ENCODE measurements around the gene MGAT2.
A peak's percentile ranks its signal among the peaks of the same experiment; 100 is the strongest.

MGAT2 gene

GRCh38 chr14:49620182-49621113 is at the start of gene MGAT2, which contains the start of gene RPL36AL:
TSS of gene MGAT2 (plus strand) at chr14:49620799. CDS start at chr14:49621269, 470 bp downstream.
TSS of gene RPL36AL (minus strand) at chr14:49620626. CDS start at chr14:49619104, 1,522 bp downstream.
- peak; percentile 98 for DNase-seq

- DNase-seq = no peak
Measured at GRCh38 chr14:49574038-49574437, 46.6 kb upstream of the MGAT2 start.

DNA sequence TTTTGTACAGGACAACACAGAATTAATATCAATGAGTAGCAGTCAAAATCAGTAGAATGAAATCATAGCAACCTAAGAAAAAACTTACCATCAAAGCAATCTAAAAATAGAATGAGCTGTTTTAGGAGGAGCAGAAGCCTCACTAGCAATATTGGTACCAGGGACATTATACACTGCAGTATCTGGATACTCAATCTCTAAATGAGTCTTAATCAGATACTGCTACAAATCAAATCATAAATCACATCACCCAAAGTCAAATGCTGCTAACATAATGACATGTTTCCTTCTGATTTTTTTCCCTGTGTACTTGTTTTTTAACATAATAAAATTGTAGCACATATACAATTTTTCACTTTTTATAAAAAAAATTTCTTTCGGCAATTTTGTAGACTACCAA is 42.5 kb upstream of the MGAT2 start:
- no peak for DNase-seq

DNA sequence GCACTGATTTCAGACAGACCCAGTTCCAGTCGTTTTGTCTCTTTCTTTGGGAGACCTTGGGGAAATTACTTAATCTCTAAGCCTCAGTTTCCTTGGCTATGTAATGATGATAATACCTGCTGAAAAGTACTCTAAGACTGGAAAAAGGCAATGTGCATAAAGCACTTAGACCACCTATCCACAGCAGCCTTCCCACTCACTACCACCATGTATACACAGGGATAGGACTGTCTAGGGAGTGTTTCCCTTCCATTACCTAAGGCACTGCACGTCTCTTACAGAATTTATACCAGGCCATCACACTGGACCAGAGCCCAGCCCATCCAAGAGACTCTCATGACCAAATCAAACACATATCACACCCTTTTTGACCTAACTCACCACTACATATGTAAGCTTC is 40.8 kb upstream of the MGAT2 start:
- DNase-seq = no peak

DNA sequence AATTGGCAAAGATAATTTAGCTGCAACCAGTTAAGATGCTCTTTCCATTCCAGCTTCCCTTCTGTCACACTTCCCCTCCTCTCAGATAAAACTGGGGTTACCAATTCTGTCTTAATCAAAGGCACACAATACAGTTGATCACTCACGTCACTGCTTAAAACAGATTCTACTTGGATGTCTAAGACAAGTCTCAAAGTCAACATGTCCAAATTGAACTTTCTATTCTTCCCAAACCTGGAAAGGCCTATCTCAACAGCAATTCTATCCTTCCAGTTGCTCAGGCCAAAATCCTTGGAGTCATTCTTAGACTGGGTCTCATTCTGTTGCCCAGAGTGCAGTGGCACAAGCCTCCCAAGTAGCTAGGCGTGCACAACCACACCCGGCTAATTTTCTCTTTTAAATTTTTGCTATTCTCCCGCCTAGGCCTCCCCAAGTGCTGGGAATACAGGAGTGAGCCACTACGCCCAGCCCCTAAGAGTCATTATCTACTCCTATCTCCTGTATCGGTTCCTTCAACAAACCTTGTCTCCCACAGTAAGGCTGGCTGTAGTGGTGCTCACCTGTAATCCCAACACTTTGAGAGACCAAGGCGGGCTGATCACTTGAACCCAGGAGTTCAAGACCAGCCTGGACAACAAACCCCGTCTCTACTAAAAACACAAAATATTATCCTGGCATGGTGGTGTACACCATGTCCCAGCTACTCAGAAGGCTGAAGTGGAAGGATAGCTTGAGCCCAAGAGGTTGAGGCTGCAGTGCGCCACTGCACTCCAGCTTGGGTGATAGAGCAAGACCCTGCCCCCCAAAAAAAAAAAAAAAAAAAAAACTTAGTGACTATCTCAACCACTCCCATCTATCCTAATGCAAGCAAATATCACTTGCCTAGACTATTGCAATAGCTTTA is 39.1 kb upstream of the MGAT2 start:
- no peak for DNase-seq

- DNase-seq = no peak
Measured at GRCh38 chr14:49582113-49582977, 38.3 kb upstream of the MGAT2 start.

DNA sequence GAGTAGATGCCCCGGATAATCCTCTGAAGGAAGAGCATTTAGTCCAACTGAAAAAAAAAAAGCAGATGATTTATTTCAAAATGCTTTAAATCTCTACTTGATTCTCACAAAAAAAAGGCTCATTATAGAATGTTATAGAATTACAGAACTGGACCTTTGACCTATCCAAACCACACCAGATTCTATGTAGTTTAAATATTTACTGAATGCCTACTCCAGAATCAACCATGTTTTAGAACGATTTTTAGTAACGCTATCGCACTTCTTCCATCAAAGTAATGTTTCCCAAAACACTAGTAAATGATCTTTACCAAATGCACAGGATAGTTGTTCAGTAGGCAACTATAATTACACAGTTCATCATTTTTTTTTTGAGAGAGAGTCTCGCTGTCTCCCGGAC is 37.0 kb upstream of the MGAT2 start:
- no peak for DNase-seq

DNA sequence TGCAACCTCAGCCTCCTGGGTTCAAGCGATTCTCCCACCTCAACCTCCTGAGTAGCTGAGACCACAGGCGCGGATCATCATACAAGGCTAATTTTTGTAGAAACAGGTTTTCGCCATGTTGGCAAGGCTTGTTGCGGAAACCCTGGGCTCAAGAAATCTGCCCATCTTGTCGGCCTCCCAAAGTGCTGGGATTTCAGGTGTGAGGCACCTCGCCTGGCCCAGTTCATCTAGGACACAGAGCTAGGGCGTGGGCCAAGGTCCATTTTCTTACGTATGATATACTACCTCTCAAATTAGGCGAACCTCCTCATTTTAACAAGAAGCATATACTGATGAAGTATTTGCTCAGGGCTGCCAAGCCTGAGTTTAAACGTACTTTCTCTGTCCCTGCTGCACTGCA is 36.5 kb upstream of the MGAT2 start:
- DNase-seq = no peak

DNA sequence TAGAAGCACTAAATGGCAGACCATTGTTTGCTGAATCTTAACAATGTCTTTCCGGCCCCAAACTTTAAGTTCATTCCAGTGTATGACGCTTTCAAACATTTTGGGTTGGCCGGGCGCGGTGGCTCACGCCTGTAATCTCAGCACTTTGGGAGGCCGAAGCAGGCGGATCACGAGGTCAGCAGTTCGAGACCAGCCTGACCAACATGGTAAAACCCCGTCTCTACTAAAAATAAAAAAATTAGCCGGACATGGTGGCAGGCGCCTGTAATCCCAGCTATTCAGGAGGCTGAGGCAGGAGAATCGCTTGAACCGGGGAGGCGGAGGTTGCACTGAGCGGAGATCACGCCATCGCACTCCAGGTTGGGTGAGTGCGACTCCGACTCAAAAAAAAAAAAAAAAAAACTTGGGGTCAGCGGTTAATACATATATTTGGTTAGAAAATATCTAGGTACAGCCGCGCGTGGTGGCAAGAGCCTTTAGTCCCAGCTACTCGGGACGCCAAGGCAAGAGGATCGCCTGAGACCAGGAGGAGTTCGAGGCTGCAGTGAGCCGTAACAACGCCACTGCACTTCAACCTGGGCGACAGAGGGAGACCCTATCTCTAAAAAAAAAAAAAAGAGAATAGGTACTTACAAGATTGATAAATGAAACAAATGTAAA is 35.5 kb upstream of the MGAT2 start:
- DNase-seq = peak; percentile 47

GRCh38 chr14:49585803-49586672 is 34.6 kb upstream of the MGAT2 start, which contains the start of gene RPS29:
TSS of gene RPS29 (minus strand) at chr14:49586380. CDS start at chr14:49586346, 34 bp downstream.
- peak; percentile 100 for DNase-seq

DNA sequence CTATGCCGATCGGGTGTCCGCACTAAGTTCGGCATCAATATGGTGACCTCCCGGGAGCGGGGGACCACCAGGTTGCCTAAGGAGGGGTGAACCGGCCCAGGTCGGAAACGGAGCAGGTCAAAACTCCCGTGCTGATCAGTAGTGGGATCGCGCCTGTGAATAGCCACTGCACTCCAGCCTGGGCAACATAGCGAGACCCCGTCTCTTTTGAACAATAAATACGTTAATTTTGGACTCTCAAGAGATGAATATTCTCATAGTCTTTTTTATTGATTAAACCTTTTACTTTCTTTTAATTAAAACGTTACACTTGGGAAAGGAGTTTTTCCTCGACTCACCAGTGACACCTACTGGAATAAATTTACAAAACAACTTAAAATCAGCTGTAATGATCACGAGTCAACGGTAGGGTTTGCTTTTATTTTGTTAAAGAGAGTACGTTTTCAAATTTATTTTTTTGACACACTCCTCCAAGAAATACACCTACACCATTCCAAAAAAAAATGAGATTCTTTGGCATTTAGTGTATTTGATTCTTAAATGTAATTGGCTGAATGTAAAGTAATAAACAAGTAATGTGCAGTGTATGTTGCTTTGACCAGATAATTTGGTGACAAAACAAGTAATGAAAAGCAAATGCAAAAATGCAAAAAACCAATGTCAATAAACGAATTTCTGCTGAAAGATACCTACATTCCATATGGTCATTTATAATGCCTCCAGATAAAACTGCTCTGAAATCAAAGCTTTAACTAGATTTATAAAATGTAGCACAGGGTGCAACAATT is 33.7 kb upstream of the MGAT2 start:
- DNase-seq = peak; percentile 87

- DNase-seq = no peak
Measured at GRCh38 chr14:49589387-49589786, 31.2 kb upstream of the MGAT2 start.

- DNase-seq = no peak
Measured at GRCh38 chr14:49593016-49593415, 27.6 kb upstream of the MGAT2 start.

- DNase-seq = no peak
Measured at GRCh38 chr14:49594347-49595091, 26.1 kb upstream of the MGAT2 start.

DNA sequence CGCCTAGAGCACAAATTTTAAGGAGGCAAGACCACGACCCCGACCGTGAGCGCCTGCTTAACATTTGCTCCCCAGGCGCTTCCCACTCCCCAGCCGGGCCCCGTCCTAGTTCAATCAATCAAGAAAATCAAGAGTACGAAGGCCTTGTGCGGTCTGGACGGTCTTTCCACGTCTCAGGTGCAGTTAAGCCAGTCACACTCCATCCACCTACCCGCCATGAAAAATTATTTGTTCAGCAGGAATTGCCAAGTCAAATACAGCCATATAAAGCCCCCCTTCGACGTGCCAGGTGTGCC is 22.5 kb upstream of the MGAT2 start:
- DNase-seq = no peak

DNA sequence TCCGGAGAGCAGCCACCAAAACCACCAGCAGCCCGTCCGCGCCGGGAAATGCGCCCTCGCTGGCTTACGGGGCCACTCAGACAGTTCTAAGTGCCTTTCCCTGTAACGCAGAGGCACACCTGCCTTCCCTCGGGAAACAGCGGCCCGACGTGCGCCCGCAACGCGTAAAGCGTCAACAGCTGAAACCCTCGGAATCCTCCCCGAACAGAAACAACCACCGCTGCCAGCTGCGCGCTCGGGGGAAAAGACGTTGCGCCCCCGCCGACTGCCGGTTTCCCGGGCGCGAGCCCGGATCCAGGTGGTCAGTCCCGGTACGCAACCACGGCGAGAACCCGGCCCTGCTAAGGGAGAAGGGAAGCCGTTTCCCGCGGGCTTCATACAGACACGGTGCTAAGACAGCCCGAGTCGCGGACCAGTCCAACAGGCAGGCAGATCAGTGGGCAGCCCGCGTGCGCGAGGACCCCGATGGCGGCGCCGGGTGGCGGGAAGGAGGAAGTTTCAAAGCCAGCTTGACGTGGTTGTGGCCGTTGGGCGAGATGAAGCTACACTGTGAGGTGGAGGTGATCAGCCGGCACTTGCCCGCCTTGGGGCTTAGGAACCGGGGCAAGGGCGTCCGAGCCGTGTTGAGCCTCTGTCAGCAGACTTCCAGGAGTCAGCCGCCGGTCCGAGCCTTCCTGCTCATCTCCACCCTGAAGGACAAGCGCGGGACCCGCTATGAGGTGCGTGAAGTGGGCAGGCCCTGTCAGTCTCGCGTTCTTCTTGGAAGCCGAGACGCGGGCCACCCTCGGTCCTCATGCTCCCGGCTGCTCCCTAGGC is 21.9 kb upstream of the MGAT2 start, which contains the start of gene LRR1:
Gene LRR1, plus strand, starts transcription at position 456 of the 816 bp plus-strand sequence. Its CDS starts 81 bp downstream, at position 537.
- peak; percentile 99 for DNase-seq

DNA sequence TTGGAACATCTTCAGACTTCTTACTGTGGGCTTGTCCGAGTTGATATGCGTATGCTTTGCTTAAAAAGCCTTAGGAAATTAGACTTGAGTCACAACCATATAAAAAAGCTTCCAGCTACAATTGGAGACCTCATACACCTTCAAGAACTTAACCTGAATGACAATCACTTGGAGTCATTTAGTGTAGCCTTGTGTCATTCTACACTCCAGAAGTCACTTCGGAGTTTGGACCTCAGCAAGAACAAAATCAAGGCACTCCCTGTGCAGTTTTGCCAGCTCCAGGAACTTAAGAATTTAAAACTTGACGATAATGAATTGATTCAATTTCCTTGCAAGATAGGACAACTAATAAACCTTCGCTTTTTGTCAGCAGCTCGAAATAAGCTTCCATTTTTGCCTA is 13.0 kb upstream of the MGAT2 start:
- DNase-seq = no peak

GRCh38 chr14:49612251-49612650 is 8.3 kb upstream of the MGAT2 start:
- DNase-seq = no peak
